Uterus (tissue), 2 donors: ENCODE measurements around the gene DST.

Source experiments
- POLR2A ChIP-seq, 2 donors: fragments of 450-650 bp; IDR thresholded peaks; one replicate each; pipeline ENCODE4 v1.6.1; 2016; ENCODE audit warnings: antibody characterized with exemption in 2 of 2, mild to moderate bottlenecking in 1 of 2, moderate library complexity in 1 of 2
- TF ChIP-seq, protein P1 (sequence below), 4 experiments: fragments of 200-600 bp in 2 of 4; fragments of 450-650 bp in 2 of 4; sonication (generic) in 2 of 4; IDR thresholded peaks; one replicate each; pipeline ENCODE4 v1.5.1; 2016 to 2019; ENCODE audit warnings: antibody characterized with exemption in 4 of 4, mild to moderate bottlenecking in 2 of 4, moderate library complexity in 1 of 4

DNA sequence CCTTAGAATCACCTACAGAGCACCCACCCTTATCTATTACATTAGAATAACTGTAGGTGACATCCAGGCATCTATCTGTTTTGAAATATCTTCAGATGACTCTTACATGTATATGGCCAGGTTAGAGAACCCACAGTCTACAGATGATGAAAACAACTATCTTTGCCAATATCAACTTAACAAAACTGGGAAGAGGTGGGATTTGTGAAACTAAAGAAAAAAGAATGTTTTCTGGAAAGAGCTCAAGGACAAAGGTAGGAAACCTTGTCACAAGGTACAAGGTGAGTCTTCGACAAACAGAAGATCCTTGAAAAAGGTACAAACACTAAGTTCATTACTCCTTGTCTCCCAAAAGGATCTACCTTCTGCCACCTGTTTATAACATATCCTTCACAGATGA, 47.0 kb upstream of the DST start:
- no peak for TF ChIP-seq POLR2A (IDR thresholded peaks at IDR 0.05)
- TF ChIP-seq, protein P1, sequence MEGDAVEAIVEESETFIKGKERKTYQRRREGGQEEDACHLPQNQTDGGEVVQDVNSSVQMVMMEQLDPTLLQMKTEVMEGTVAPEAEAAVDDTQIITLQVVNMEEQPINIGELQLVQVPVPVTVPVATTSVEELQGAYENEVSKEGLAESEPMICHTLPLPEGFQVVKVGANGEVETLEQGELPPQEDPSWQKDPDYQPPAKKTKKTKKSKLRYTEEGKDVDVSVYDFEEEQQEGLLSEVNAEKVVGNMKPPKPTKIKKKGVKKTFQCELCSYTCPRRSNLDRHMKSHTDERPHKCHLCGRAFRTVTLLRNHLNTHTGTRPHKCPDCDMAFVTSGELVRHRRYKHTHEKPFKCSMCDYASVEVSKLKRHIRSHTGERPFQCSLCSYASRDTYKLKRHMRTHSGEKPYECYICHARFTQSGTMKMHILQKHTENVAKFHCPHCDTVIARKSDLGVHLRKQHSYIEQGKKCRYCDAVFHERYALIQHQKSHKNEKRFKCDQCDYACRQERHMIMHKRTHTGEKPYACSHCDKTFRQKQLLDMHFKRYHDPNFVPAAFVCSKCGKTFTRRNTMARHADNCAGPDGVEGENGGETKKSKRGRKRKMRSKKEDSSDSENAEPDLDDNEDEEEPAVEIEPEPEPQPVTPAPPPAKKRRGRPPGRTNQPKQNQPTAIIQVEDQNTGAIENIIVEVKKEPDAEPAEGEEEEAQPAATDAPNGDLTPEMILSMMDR (IDR thresholded peaks at IDR 0.05): no peak
